ENCODE data around the gene RBM10.

- TF ChIP-seq CTCF (IDR thresholded peaks at IDR 0.05), result no peak
- TF ChIP-seq POLR2AphosphoS5 (IDR thresholded peaks at IDR 0.05), result no peak
Measured at GRCh38 chrX:47191331-47191730, 46.3 kb downstream of the RBM10 start.

Data from gastroesophageal sphincter (tissue), 3 donors.